GM12873 (cell line): ENCODE data around the gene SPTBN5.

Experiments used
- TF ChIP-seq, protein P1 (sequence below): IDR thresholded peaks from 2 replicates; pipeline ENCODE4 v1.5.1; 2012; ENCODE audit warnings: low read depth, mild to moderate bottlenecking, moderate library complexity, low read length, control low read depth; ENCODE audit not compliant: insufficient read depth; ENCODE audit errors: missing control alignments

Gene SPTBN5

DNA sequence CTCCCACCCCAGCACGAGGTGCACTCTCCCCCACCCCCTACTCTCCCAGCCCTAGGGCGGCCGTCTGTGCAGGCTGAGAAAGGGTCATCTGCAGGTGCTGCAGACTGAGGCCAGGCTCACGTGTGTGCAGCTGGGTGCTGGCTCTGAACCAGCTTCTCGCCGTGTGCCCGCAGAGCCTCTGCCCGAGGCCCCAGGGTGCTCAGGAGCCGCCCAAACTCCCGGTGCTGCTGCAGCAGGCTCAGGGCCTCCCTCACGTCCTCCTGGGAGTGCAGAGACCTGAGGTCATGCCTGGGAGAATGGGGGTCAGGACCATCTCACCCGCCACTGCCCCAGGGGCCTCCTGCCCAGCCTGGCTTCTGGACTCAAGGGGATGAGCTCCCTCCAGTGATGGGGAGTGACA is 17.2 kb downstream of the SPTBN5 start:
- TF ChIP-seq, protein P1, sequence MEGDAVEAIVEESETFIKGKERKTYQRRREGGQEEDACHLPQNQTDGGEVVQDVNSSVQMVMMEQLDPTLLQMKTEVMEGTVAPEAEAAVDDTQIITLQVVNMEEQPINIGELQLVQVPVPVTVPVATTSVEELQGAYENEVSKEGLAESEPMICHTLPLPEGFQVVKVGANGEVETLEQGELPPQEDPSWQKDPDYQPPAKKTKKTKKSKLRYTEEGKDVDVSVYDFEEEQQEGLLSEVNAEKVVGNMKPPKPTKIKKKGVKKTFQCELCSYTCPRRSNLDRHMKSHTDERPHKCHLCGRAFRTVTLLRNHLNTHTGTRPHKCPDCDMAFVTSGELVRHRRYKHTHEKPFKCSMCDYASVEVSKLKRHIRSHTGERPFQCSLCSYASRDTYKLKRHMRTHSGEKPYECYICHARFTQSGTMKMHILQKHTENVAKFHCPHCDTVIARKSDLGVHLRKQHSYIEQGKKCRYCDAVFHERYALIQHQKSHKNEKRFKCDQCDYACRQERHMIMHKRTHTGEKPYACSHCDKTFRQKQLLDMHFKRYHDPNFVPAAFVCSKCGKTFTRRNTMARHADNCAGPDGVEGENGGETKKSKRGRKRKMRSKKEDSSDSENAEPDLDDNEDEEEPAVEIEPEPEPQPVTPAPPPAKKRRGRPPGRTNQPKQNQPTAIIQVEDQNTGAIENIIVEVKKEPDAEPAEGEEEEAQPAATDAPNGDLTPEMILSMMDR, result no peak

DNA sequence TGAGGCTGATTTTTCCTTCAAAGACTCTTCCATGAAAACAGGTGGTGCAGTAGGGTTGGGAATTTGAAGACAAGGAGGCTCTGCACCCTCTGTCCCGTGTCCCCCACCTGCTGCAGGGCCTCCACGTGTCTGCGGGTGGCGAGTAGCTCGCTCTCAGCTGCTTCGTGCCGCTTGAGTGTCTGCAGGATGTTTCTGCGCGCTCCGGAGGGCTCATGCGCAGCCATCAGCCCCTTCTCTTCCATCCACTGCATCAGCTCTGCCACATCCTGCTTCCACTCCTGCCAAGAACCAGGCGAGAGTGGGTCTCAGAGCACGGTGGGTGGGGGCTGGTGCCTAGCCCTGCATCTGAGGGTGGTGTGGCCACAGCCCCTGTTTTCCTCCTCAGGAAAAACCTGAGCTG is 17.8 kb downstream of the SPTBN5 start:
- TF ChIP-seq, protein P1, result no peak

DNA sequence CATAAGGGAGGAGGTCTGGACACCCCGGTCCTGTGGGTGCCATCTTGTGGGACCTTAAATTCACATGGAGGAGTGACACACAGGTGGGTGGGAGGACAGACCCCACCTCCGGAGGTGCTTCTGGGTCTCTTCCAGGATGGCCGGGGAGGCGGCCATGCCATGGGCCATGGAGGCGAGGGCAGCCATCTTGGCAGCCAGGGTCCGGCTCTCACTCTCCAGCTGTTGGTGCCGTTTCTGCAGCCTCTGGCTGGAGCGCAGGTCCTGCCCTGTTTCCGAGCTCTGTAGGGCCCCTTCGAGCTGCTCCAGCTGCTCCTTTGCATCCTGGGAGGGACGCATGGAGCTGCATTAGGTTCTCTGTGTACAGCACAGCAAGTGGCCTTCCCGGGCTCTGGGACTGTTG is 19.1 kb downstream of the SPTBN5 start:
- TF ChIP-seq, protein P1, result no peak

GRCh38 chr15:41873711-41874110 is 20.1 kb downstream of the SPTBN5 start:
- TF ChIP-seq, protein P1, result no peak

- TF ChIP-seq, protein P1, result no peak
These were observed 21.6 kb downstream of the SPTBN5 start for GRCh38 chr15:41872166-41872747.

GRCh38 chr15:41871175-41871905 is 22.5 kb downstream of the SPTBN5 start:
- TF ChIP-seq, protein P1, result no peak

- TF ChIP-seq, protein P1, result no peak
These were observed 23.2 kb downstream of the SPTBN5 start for GRCh38 chr15:41870689-41871081.
